HepG2 (cell line): ENCODE data around the gene CAT. TPM values are rescaled to one million over a fixed set of nuclear protein-coding genes. Genes with fewer than 3 reads are reported as not detected.

Experiments used
- ATAD3A ChIP-seq: sonication (generic); formaldehyde crosslinking; IDR thresholded peaks from 2 replicates; pipeline ENCODE4 v1.4.0; 2020; ENCODE audit warnings: missing genetic modification reagents
- BRF2 ChIP-seq: sonication (generic); formaldehyde crosslinking; IDR thresholded peaks from 2 replicates; pipeline ENCODE4 v1.8.1; 2022; ENCODE audit warnings: mild to moderate bottlenecking, missing genetic modification reagents
- CCDC6 ChIP-seq: sonication (generic); formaldehyde crosslinking; IDR thresholded peaks from 2 replicates; pipeline ENCODE4 v1.8.1; 2022; ENCODE audit warnings: mild to moderate bottlenecking, missing genetic modification reagents, moderate library complexity
- E2F1 ChIP-seq: sonication (generic); formaldehyde crosslinking; IDR thresholded peaks from 2 replicates; pipeline ENCODE4 v1.5.0; 2020; ENCODE audit warnings: missing genetic modification reagents
- FOXP4 ChIP-seq: sonication (generic); formaldehyde crosslinking; IDR thresholded peaks from 2 replicates; pipeline ENCODE4 v1.4.0; 2020; ENCODE audit warnings: missing genetic modification reagents
- GATAD1 ChIP-seq: IDR thresholded peaks from 2 replicates; pipeline ENCODE4 v1.6.1; 2016; ENCODE audit warnings: missing genetic modification reagents, missing compliant biosample characterization
- GTF3A ChIP-seq: sonication (generic); formaldehyde crosslinking; conservative IDR thresholded peaks from 2 replicates; pipeline ENCODE4 v1.4.0; 2020; ENCODE audit warnings: mild to moderate bottlenecking, missing genetic modification reagents
- HOXA7 ChIP-seq: sonication (generic); formaldehyde crosslinking; IDR thresholded peaks from 2 replicates; pipeline ENCODE4 v1.8.1; 2022; ENCODE audit warnings: mild to moderate bottlenecking, missing genetic modification reagents, moderate library complexity
- JARID2 ChIP-seq: sonication (generic); formaldehyde crosslinking; IDR thresholded peaks from 2 replicates; pipeline ENCODE4 v1.8.1; 2023; ENCODE audit warnings: missing genetic modification reagents, inconsistent platforms; ENCODE audit not compliant: insufficient replicate concordance
- PAXIP1 ChIP-seq: sonication (generic); formaldehyde crosslinking; conservative IDR thresholded peaks from 2 replicates; pipeline ENCODE4 v1.4.0; 2020; ENCODE audit warnings: mild to moderate bottlenecking, missing genetic modification reagents, moderate library complexity
- POGZ ChIP-seq: sonication (generic); formaldehyde crosslinking; IDR thresholded peaks from 2 replicates; pipeline ENCODE4 v1.4.0; 2020; ENCODE audit warnings: mild to moderate bottlenecking, missing genetic modification reagents
- RARG ChIP-seq: sonication (generic); formaldehyde crosslinking; IDR thresholded peaks from 2 replicates; pipeline ENCODE4 v1.4.0; 2020; ENCODE audit warnings: low read depth, mild to moderate bottlenecking, missing genetic modification reagents
- SAFB2 ChIP-seq: sonication (generic); formaldehyde crosslinking; IDR thresholded peaks from 2 replicates; pipeline ENCODE4 v1.5.1; 2020; ENCODE audit warnings: missing genetic modification reagents, low read depth, mild to moderate bottlenecking, borderline replicate concordance
- TBP ChIP-seq: sonication (generic); formaldehyde crosslinking; IDR thresholded peaks from 2 replicates; pipeline ENCODE4 v1.5.0; 2020; ENCODE audit warnings: missing genetic modification reagents
- TP53 ChIP-seq: sonication (generic); formaldehyde crosslinking; conservative IDR thresholded peaks from 2 replicates; pipeline ENCODE4 v1.4.0; 2020; ENCODE audit warnings: missing genetic modification reagents
- ZBTB14 ChIP-seq: sonication (generic); formaldehyde crosslinking; IDR thresholded peaks from 2 replicates; pipeline ENCODE4 v1.4.0; 2020; ENCODE audit warnings: missing genetic modification reagents
- ZNF224 ChIP-seq: sonication (generic); formaldehyde crosslinking; IDR thresholded peaks from 2 replicates; pipeline ENCODE4 v1.5.0; 2020; ENCODE audit warnings: mild to moderate bottlenecking, missing genetic modification reagents
- ZNF292 ChIP-seq: sonication (generic); formaldehyde crosslinking; IDR thresholded peaks from 2 replicates; pipeline ENCODE4 v1.8.1; 2022; ENCODE audit warnings: mild to moderate bottlenecking, low read depth, missing genetic modification reagents, borderline replicate concordance
- ZNF773 ChIP-seq: sonication (generic); formaldehyde crosslinking; IDR thresholded peaks from 2 replicates; pipeline ENCODE4 v1.4.0; 2020; ENCODE audit warnings: missing genetic modification reagents, borderline replicate concordance
- ZNF816 ChIP-seq: sonication (generic); formaldehyde crosslinking; IDR thresholded peaks from 2 replicates; pipeline ENCODE4 v1.8.0; 2022; ENCODE audit warnings: missing genetic modification reagents, mild to moderate bottlenecking, borderline replicate concordance
- ZNF878 ChIP-seq: sonication (generic); formaldehyde crosslinking; IDR thresholded peaks from 2 replicates; pipeline ENCODE4 v1.8.1; 2023; ENCODE audit warnings: mild to moderate bottlenecking, missing genetic modification reagents, moderate library complexity
- polyA plus RNA-seq, 8 experiments: library from polyadenylated mRNA; depleted of rRNA in 3 of 8; stranded (reverse) in 7 of 8; unstranded in 1 of 8; fragments of >200 nt; fragmentation: Illumina TruSeq in 4 of 8; extraction: Trizol in 4 of 8; gene quantifications; 2 replicates each; pipeline versions ENCODE4 v1.2.1 to v1.2.3, GENCODE V29; 2011 to 2016; ENCODE audit warnings: low read depth in 4 of 8, missing spikeins in 1 of 8, mixed read lengths in 1 of 8; ENCODE audit not compliant: insufficient read depth in 1 of 8
- total RNA-seq, 5 experiments: library from RNA; depleted of rRNA; stranded (reverse); fragments of >200 nt; fragmentation: Illumina TruSeq; extraction: Trizol; gene quantifications; 2 replicates each; pipeline ENCODE4 v1.2.3, GENCODE V29; 2016; ENCODE audit warnings: low read depth in 1 of 5

The CAT gene
- total and polyA plus RNA-seq, 2 of the 13 experiments (the other 11 are each of a cell fraction or from before 2014, with no cell fraction given): 107 to 136 TPM

GRCh38 chr11:34427186-34427805 lies 11.4 kb upstream of the CAT start (continued):
- TF ChIP-seq PAXIP1 (peak; percentile 85), HOXA7 (no peak), GTF3A (CRISPR knock-in tag) (no peak), SAFB2 (CRISPR knock-in tag) (no peak), POGZ (CRISPR knock-in tag) (0 out of 2 replicates have a peak, but pooled peaks have one; percentile 16), ZNF878 (CRISPR knock-in tag) (no peak), TP53 (CRISPR knock-in tag) (no peak), ZNF816 (CRISPR knock-in tag) (no peak; the same call in 1 of the 2 replicates), ATAD3A (CRISPR knock-in tag) (no peak), E2F1 (CRISPR knock-in tag) (no peak), ZNF292 (CRISPR knock-in tag) (no peak), FOXP4 (CRISPR knock-in tag) (peak; percentile 45), JARID2 (CRISPR knock-in tag) (no peak), ZBTB14 (CRISPR knock-in tag) (no peak), ZNF773 (CRISPR knock-in tag) (no peak), BRF2 (CRISPR knock-in tag) (0 out of 2 replicates have a peak, but pooled peaks have one; percentile 49), TBP (no peak), CCDC6 (CRISPR knock-in tag) (no peak), ZNF224 (CRISPR knock-in tag) (no peak), RARG (CRISPR knock-in tag) (no peak), GATAD1 (peak; percentile 55; the same call in 1 of the 2 replicates)
